HG02981 (cell line): ENCODE data around the gene TEDC1.

ENCODE experiments used
- ATAC-seq: cut with Tn5 transposase; IDR thresholded peaks from one replicate; pipeline ENCODE4 v1.9.1; 2021; ENCODE audit warnings: mild to moderate bottlenecking, moderate library complexity; ENCODE audit not compliant: unreplicated experiment

TEDC1 gene

GRCh38 chr14:105490572-105491365 is at the start of gene TEDC1:
Gene TEDC1, plus strand, starts transcription at chr14:105491246. Its CDS starts 130 bp downstream, at chr14:105491376.
- ATAC-seq: peak; percentile 66

GRCh38 chr14:105442125-105442524 is 48.9 kb upstream of the TEDC1 start:
- ATAC-seq: no peak

- no peak for ATAC-seq
Measured at GRCh38 chr14:105442834-105443233, 48.2 kb upstream of the TEDC1 start.

GRCh38 chr14:105444859-105445258 is 46.2 kb upstream of the TEDC1 start:
- ATAC-seq: no peak

GRCh38 chr14:105445290-105445689 is 45.8 kb upstream of the TEDC1 start:
- ATAC-seq: no peak

- no peak for ATAC-seq
Measured at GRCh38 chr14:105445901-105446845, 44.9 kb upstream of the TEDC1 start.

GRCh38 chr14:105446971-105447370 is 44.1 kb upstream of the TEDC1 start:
- ATAC-seq: no peak

- no peak for ATAC-seq
Measured at GRCh38 chr14:105447651-105448640, 43.1 kb upstream of the TEDC1 start.

GRCh38 chr14:105448706-105449111 is 42.3 kb upstream of the TEDC1 start:
- no peak for ATAC-seq

- no peak for ATAC-seq
Measured at GRCh38 chr14:105449276-105450122, 41.5 kb upstream of the TEDC1 start.

- no peak for ATAC-seq
Measured at GRCh38 chr14:105450123-105450505, 40.9 kb upstream of the TEDC1 start.

GRCh38 chr14:105450864-105451720 is 40.0 kb upstream of the TEDC1 start:
- ATAC-seq: no peak

- ATAC-seq: no peak
Measured at GRCh38 chr14:105452963-105453362, 38.1 kb upstream of the TEDC1 start.

GRCh38 chr14:105453847-105454246 is 37.2 kb upstream of the TEDC1 start:
- ATAC-seq: no peak

GRCh38 chr14:105455086-105455640 is 35.9 kb upstream of the TEDC1 start:
- ATAC-seq: no peak

GRCh38 chr14:105455766-105456660 is 35.0 kb upstream of the TEDC1 start:
- no peak for ATAC-seq
